G401.6 (cell line): ENCODE results near the gene NTM.

Source experiments
- FAIRE-seq: peaks from 2 replicates; lab custom pipeline; 2012; peaks lifted over from hg19 to GRCh38; lab: Jason Lieb, UNC

The NTM gene

GRCh38 chr11:131917634-131918384, 547.4 kb downstream of the NTM start:
- FAIRE-seq: no peak

DNA sequence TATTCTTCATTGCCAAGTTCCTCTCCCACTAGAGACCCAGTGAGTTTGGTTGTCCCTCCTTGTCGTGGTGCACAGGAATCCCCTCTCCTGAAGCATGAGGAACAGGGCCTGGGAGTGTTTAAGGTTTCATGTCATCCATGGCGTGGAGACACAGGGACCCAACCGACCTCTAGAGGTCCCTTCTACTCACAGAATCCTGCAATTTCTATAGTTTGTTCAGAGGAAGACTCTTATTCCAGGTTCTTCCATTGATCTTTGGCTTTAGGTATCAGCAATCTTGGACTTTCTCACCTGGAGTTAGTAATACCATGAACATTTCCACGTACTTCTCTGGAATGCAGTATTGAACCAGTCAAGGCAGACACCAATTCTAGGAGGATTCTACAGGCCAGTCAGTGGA, 548.2 kb downstream of the NTM start:
- FAIRE-seq: no peak

GRCh38 chr11:131922220-131922619, 551.8 kb downstream of the NTM start:
- FAIRE-seq: no peak

- FAIRE-seq: no peak
Measured at GRCh38 chr11:131923309-131923708, 552.9 kb downstream of the NTM start.

DNA sequence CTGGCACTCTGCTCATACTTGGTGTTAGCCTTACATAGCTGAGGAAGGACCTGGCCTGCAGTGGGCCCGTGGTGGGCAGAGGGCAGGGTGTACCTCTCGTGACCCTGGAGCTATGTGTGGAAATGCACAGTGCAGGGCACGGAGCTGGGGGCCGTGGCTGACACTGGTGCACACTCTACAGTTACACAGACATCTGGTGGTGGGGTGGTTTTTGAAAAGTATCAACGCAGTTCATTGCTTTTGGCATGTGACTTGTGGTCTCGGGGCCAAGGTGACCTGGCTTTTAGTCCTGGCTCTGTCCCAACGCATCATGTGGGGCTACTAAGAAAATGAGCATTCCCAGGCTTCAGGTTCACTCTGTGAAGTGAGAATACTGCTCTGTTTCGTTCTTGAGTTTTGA, 553.6 kb downstream of the NTM start:
- FAIRE-seq: no peak

GRCh38 chr11:131924457-131925201, 554.2 kb downstream of the NTM start:
- no peak for FAIRE-seq

DNA sequence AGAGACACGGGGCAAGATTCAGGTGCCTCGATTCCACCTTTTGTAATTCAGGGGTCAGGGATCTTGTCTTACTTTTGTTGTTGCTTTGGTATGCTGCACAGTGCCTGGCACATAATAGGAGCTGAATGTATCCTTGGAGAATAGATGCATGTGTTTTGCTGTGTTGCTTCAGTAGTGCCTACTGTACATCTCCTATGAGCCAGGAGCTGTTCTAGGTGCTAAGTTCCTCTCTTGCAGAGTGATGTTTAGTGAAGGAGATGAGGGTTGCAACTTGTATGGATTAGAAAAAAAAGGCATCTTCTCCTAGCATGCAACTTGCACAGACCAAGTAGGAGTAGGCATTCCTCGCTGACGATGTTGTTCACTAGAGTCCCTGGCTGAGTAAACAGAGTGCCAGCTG, 555.4 kb downstream of the NTM start:
- FAIRE-seq: no peak

DNA sequence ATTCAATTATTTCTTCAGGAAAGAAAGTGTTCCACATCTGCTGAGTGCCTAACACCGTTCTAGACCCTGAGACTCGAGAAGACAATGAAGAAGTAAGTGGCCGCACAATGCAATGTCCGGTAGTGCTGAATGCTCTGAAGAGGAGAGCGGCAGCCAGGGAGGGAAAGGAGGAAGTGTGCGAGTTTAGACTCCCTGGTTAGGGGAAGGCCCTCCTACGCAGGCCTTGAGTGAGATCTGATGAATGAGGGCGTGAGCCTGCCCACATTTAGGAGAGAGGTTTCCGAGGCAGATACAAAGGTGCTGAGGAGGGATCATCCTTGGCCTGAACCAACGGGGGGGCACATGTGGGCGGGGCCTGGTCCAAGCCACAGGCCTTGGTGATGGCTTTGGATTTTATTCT, 558.6 kb downstream of the NTM start:
- FAIRE-seq: no peak

DNA sequence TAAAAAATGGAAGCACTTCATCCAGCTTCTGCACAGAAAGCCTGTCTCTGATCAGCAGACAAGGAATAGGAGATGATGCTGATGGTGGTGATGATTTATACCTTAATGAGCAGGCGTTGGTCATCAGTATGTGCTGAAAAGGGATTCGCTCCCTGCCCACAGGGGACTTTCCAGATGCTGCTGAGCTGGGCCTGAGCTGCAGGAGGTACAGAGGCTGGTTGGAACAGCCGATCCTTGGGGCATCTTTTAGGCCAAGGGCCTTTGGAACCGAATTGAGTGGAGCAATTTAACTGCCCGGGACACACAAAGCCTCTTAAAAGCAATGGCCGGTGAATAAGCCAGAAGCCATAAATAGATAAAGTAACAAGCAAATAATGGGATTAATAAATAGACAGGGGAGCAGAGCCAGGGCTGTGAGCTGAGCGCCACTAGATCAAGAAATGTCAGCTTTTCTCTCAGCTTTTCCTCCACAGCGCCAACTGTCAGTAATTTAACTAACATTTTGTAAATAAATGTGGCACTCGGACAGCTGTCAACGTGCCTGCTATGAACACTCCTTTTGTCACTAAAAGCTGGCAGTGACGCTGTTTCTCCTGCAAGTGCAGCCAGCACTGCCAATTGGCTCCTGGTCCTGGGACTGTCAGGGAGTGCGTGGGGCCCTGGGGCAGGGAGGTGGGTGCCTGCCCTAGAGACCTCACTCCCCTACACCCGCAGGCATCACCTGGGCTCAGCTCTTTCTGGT, 562.3 kb downstream of the NTM start:
- no peak for FAIRE-seq

DNA sequence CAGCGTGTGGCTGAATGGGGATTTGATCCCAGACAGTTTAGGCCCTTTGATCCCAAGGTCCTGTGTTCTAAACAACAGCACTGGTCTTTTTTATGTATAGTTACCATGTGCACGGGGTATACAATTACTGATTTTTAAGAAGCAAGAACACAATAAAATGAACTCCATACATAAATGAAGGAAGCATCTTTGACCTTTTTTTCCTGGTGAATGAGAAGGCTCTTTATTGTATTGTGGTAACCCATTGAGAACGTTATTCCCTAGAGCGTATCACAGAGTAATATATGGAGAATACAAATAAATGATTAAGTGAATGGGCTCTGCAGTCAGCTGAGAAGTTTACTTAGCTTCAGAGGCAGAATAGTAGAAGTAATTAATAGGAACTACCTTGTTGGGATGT, 563.6 kb downstream of the NTM start:
- FAIRE-seq: no peak

- no peak for FAIRE-seq
Measured at GRCh38 chr11:131938351-131938751, 567.9 kb downstream of the NTM start.

DNA sequence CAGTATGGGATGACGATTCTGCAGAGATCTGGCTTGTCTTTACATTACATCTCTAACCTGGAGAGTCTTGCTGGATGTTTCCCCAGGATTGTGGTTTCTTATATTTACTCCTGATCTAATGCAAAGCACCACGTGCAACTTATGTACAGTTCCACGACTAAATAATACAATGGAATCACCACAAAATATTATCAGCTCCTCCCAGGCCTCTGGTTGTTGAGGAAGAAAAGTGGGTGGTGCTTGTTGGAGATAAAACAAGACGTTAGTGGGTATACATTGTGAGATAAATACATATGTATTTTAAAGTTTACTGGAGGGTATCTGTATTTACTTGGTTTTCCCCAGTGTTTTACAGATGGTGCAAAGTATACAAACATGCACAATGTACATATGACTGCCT, 569.7 kb downstream of the NTM start:
- no peak for FAIRE-seq

DNA sequence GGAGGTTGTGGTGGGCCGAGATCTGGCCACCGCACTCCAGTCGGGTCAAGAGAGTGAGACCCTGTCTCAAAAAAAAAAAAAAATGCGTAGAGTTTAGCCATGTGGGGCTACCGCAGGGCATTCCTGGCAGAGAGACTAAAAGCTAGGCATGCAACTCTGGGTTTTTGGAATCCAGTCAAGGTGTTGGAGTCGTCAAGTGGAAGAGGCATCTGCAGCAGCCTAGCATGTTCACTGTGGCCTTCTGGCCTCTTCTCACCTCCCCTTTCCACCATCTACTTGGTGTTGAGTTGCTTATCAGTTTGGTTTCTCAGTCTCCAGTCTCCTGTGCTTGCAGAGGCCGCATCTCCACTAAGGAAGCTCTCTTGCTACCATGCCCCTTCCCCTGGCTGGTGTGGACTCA, 572.5 kb downstream of the NTM start:
- FAIRE-seq: no peak

DNA sequence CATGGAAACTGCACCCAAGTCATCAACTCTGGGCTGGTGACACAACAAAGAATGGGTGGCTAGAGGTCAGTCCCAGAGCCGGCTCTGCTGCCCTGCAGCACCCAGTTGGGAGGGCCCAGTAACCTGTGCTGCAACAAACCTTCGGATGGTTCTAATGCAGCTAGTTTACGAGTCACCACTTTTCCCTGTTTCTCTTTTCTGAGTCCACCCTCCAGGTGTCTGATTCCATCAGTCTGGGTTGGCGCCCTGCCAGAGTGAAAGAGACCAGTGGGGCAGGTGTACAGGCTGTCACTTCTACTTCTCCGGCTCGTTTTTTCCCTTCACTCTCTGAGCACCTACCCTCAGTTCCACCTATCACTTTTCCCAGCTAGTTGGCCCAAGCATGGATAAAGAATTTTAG, 572.9 kb downstream of the NTM start:
- no peak for FAIRE-seq

DNA sequence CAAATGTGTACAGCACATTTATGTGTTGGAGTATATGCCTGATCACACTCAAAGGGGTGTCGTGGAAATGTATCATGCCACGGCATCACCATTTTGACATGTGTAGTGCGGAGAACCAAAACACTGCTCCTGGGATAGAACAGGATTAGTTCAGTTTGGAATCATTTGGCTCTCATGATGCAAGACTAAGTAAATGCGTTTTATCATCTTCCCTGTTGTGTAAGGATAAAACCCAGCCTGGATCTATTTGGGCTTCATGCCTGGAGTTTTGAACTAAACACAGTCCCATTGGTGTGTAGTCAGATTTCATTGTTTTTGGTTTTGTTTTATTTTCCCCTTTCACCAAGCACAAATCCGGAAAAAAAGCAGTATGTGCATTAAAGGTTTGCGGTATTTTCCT, 574.3 kb downstream of the NTM start:
- no peak for FAIRE-seq

DNA sequence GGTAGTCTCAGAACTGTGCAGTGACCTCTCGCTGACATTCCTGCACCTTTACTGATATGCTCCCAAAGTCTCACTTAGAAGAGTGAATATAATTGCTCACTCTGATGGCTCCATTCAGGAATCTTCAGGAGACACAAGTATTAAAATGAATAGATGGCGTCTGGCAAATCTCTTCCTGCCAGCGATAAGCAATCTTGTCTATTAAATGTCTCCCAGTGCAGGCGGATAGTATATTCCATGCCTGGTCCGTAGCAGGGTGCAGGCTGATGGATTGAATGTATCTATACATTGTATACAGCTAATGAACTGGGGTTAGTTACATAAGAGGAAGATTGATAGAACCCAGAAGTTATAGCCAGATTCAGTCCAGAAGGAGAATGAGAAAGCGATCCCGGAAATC, 575.3 kb downstream of the NTM start:
- FAIRE-seq: no peak

DNA sequence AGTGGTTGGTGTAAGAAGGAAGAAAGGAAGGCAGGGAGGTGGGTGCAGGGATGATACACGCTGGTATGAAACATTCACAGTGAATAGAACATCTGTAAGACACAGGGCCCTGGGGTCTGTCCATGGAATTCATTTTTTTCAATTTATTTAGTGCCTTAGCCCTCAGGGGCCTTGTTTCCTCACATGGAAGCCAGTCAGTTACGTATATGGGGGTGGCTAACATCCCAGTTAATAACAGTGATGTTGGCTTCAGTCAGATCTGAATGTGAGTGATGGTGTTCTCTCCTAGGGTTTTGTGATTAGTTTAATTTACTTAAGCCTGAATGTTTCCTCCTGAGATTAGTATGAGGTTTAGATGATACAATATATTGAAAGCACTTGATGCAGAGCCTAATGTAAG, 577.1 kb downstream of the NTM start:
- FAIRE-seq: no peak

DNA sequence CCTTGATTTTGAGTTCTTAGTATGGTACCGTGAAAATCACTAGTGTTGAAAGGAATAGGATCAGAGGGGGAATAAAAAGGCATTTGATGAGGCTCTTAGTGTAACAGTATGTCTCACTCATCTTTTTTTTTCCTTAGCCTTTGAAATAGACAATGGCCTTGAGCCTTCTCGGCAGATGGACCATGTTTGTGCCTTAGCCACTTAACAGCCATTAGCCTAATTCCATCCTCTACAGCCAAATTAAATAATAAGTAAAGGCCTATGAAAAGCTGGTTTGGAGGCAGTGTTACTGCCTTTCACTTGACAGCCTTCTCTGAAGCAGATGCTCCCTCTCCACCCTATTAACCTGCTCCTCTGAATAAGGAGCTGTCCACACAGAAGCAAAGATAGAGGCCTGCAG, 580.7 kb downstream of the NTM start:
- FAIRE-seq: no peak

DNA sequence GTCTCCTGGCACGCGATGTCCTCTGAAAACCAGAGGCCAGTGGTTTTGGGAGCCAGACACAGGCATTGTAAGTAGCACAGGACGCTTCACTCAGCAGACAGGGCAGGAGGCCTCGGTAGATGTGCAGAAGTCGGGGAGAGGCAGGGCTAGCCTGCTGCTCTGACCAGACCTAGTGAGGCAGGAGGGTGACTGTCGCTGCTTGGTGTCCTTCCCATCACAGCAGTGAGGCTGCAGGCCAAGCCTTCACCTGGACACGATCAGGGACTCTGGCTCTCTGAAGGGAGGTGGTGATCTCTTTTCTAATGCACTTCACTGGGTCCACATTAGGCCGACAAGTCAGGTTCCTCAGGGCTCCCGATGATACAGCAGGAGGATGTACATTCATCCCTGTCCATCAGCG, 583.7 kb downstream of the NTM start:
- FAIRE-seq: no peak

- no peak for FAIRE-seq
Measured at GRCh38 chr11:131955904-131956303, 585.5 kb downstream of the NTM start.

GRCh38 chr11:131957201-131957600, 586.8 kb downstream of the NTM start:
- no peak for FAIRE-seq

- no peak for FAIRE-seq
Measured at GRCh38 chr11:131957875-131958274, 587.5 kb downstream of the NTM start.

GRCh38 chr11:131962818-131963217, 592.4 kb downstream of the NTM start:
- no peak for FAIRE-seq
